Activated CD8-positive, alpha-beta memory T cell treated with anti-CD3 and anti-CD28 coated beads for 4 hours (primary cell): ENCODE measurements around the gene FERMT1.
A peak's percentile ranks its signal among the peaks of the same experiment; 100 is the strongest.

Experiments
- DNase-seq, 2 donors: peaks; one replicate each; pipeline ENCODE4 v3.0.0-alpha.2; 2020; ENCODE audit warnings: low read depth in 2 of 2

FERMT1 gene, protein sequence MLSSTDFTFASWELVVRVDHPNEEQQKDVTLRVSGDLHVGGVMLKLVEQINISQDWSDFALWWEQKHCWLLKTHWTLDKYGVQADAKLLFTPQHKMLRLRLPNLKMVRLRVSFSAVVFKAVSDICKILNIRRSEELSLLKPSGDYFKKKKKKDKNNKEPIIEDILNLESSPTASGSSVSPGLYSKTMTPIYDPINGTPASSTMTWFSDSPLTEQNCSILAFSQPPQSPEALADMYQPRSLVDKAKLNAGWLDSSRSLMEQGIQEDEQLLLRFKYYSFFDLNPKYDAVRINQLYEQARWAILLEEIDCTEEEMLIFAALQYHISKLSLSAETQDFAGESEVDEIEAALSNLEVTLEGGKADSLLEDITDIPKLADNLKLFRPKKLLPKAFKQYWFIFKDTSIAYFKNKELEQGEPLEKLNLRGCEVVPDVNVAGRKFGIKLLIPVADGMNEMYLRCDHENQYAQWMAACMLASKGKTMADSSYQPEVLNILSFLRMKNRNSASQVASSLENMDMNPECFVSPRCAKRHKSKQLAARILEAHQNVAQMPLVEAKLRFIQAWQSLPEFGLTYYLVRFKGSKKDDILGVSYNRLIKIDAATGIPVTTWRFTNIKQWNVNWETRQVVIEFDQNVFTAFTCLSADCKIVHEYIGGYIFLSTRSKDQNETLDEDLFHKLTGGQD

DNA sequence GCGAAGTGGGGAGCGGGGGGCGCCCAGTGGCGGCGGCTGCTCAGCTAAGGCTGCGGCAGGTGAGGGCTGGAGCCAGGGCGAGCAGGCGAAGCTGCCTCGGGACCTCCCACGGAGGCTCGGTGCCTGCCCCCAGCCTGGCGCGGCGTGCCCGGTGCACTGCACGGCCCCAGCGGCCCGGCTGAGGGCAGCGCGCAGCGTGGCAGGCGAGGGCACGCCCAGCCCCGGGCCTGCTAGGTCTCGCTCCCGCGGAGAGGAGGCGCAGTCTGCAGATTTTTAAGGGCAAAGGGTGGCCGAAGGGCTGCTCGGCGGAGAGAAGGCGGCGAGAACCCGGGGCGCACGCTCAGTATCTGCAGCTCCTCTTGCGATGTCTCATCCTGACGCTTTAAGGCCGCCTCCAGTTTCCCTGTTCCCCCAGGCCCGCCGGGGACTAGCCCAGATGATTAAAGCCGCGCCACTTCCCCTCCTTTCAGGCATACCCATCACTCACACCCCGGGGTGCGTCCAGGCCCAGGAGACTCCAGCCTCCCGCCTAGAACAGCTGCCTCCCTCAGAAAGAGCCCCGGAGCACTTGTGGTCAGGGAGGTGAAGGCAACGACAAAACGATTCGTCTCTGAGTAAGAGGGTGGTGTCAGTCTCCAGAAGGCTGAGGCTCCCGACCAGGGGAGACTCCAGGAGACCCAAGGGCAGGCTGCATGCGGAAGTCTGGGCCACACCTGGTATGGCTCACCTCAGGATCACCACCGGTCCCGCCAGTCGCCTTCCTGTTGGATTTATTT, at the start of gene FERMT1:
FERMT1 (minus strand) TSS at position 158 of the 776 bp plus-strand sequence. CDS start 3,476 bp downstream, outside the sequence.
- DNase-seq = no peak

DNA sequence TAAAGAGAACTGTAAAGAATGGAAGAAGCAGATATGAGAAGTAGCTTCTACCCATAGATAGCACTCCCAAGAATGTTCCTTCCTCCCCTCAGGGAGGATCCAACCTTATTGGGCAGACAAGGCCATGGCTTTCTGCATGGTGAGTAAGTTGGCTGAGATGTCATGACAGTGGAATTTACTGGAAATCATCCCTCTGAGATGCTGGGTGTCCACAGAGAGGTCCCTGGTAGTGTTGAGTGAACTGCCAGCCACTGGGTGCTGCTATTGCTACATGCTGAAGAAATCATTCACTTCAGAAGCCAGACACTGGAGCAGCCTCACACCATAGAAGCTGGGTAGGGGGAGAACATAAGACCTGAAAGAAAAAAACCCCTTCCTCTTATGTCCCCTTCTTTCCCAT, 46.4 kb upstream of the FERMT1 start:
- no peak for DNase-seq

DNA sequence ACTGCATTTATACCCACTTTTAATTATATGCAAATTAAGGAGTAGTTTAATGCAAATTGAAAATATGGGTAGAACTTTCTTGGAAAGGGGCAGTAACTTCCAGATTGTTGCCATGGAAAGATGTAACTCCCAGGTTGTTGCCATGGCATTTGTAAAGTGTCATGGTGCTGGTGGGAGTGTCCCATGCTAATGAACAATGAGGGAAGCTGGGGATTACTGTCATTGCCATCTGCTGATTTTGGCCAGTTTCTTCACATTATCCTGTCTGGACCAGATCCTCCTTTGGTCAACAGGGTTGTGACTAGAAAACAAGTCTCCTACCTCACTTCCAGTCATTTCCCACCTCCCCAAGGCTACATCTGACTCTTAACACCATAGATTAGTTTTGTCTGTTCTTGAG, 45.4 kb upstream of the FERMT1 start:
- DNase-seq = no peak

DNA sequence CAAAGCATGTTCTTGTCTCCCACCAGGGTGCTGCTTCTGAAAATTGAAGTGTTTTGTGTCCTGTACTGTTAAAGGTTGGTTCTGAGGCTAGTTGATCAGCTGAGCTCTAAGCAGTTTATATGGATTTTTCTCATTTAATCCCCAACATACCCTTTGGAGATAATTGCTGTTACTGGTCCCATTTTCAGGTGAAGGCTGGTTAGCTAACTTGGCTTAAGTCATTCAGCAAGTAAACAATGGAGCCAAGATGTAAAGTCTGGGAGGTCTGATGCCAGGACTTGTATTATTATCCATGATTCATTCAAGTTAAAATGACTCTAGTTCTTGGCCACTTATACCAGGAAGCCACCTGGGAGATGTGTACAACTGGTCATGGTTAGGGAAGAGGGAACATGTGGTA, 42.5 kb upstream of the FERMT1 start:
- no peak for DNase-seq

DNA sequence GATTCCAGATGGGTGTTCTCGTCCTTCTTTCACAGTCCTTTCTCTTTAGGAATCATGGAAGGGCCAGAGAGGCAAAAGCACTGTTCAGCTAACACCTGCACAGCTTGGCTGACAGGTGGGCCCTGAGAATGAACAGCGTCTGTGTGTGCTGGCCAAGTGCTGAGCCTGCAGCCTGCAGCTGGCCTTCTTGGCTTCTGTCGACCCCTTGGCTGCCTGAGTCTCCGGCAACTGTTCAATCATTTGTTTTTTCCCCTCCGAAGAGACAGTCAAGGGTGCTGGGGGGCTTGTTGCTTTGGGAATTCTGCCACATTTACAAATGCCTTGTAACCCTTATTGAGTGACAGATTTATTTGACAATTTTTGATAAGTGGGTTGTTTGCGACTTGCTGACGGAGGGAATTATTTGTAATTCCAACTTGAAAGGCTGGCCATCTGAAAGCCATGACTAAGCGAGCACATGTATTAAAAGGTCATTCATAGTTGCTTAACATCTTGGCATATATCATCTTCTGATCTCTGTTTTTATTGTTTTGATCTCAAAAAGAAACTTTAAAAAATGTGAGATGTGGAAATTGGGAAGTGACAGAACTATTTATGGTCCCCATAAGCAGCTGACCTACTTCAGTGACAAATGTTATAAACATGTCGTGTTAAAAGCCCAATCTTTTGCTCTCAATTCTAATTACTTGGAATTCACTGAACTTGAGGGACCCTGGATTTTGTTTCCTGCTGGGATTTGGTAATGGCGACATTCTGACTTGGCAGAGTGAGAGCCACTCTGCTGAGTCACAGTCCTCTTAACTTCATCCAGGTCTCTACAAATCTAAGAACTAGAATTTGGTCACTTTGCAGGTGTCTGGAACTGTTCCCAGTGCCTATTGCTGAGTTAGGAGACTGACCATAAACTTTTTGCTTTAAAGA, 41.9 kb upstream of the FERMT1 start:
- DNase-seq = no peak

DNA sequence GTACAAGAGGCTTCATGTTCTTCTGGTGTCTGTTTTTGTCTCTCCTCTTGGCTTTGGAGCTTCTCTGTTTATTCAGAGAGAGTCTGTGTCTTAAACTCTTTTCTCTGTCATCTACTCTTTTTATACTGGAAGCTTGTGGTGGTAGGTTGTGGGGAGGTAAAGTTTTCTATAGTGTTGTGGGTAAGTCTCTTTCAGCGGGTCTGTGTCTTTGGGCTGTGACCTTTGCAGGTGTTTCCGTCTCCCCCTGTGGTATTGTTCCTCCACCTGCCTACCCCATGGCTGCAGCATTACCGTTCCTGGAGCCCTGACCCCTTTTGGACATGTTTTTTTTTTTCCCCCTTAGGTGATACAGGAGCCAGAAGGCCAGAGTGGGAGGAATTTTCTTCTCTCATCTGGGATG, 37.9 kb upstream of the FERMT1 start:
- DNase-seq = no peak

DNA sequence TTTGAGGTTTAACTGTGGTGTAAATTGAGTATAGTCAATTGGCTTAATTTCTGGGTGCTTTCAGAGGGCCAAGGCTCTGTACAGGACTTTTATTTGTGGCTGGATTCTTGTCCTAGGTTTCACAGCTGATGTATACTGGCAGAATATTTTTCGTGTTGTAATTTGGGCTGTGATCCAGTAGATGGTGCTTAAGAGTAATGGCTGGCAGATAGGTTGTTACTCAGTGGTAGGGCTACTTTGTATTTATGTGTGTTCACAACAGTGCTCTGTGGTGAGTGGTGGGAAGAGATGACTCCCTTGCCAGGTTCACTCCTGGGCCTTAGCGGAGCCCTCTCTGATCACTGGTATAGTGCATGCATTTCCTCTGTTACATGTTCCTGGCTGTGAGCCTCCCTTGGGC, 34.5 kb upstream of the FERMT1 start:
- DNase-seq = no peak

DNA sequence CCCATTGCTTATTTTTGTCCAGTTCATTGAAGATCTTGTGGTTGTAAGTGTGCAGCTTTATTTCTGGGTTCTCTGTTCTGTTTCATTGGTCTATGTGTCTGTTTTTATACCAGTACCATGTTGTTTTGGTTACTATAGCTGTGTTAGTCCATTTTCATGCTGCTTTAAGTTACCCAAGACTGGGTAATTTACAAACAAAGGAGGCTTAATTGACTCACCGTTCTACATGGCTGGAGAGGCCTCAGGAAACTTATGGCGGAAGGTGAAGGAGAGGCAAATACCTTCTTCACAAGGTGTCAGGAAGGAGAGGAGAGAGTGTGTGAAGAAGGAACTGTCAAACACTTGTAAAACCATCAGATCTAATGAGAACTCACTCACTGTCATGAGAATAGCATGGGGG, 29.9 kb upstream of the FERMT1 start:
- no peak for DNase-seq

DNA sequence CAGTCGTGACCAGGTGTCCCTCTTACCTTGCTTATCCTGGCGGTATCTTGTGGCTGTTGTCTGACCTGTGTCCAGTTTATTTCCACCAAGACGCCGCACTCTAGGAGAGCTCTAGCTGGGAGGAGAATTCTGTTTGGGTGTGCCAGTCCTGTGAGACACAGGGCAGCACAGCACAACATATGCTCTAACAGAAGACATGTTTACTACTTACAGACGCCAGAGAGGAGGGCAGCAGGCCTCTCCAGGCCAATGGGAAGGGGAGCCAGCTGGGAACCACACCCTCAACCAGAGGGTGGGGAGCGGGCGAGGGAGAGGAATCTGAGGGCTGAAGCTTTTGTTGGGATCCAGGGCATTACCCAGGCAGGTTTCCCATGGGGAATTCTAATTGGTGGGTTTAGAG, 25.2 kb upstream of the FERMT1 start:
- DNase-seq = no peak

DNA sequence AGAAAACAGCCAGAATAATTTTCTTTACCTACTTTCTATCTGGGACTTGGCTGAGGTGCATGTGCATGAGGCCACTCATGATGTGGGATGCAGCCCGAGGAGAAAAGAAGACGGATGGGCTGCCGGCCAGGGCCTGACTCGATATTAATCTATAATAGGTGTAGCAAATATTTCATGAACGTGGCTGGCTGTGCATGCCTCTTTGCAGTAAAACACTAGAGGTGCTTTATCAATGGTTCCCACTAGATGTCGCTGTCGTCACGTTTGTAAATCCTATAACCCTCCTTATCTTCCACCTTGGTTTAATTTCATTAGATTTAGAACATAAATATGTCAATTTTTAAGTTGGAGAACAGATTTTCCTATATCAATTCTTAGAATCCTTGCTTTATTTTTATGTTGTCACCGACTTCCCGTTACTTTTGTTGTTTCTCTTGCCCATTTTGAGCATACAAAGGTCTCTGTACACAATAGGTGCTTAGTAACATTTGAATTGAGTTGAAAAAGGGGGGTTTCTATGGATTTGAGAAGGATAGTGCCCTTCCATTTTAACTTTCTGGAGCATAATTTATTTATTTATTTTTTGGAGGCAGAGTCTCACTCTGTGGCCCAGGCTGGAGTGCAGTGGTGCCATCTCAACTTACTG, 19.6 kb upstream of the FERMT1 start:
- DNase-seq = peak; percentile 4 to 12

DNA sequence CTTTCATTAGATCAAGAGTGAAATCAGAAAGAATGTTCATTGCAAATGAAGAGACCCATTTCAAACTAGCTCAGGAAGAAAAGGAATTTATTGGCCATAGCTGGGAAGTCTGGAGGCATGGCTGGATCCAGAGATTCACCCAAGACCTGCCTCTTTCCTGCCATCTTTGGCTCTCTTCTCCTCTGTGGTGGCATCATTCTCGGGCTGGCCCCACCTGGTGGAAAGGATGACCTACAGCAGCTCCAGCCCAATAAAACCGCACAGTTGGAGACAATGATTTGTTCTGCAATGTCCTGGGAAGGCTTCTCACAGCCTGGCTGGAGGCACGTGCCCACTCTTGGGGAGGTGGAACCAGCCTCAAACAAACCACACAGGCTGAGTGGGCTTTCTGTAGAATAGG, 18.1 kb upstream of the FERMT1 start:
- DNase-seq = no peak

DNA sequence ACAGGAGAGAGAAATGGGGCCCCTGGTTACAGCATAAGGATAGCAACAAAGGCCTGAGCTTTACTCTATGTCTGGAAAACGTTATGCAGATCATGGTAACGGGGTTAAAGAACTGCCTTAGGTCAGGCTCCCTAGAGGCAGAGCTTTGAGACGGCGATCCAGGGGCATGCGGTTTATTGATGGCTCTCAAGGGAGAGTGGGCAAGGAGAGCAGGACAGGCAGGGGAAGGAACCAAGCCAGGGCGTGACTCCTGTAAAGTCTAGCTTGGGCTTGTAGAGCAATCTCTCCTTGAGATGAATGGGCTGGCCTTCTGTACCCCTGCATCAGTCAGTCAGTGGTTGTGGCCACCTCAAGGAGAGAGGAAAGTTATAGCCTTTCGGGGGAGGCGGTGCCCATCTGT, 12.5 kb upstream of the FERMT1 start:
- DNase-seq = no peak

DNA sequence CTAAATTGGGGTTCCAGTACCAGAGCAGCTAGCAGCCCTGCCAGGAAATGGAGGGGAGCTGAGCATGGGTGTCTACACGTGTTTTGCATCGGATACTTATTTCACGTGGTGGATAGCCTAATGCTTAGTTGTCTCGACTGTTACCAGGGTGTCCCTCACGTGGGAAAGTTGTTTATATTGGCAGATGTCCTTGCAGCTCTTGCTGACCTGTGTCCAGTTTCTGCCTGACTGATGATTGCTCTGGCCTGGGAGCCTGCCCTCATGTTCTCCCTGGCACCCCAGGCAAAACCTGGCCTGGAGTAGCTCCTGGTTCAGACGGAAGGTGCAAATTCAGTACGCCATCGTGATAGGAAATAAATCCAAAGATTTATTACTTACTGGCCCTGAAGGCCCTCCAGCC, 11.8 kb upstream of the FERMT1 start:
- no peak for DNase-seq

DNA sequence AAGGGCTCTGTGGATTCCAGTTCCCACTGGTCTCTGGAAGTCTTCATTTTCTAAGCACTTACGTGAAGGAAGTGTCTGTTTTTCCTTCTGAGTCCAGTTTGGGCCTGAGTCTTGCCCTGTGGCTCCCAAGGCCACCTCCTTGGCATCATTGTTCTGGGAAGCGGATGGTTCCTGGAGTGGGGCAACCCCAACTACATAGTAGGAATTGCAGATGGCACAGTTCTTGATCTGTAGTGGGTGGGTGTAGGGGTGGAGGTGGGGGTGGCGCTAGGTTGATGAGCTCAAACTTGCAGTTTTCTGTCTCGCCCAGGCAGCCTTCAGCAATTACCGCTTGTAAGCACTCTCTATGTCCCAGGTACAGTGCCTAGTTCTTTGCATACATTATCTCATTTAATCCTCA, 7.2 kb upstream of the FERMT1 start:
- DNase-seq = no peak

DNA sequence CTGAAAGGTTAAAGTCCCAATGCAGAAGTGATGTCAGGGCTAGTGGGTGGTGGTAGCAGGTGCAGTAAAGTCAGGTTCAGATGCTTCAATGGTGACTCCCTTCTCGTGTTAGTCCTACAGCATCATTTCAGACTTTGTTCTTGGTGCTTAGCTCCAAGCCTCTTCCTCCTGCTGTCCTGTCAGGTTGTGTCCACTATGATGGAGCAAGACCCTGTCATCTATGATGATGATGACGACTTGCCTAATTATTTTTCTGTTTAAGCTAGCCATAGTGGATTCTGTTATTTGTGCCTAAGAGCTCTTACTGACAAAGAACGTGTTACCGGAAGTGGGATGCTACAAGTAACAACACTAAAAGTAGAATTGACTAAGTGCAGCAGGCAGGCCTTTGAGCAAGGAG, 5.0 kb upstream of the FERMT1 start:
- no peak for DNase-seq

DNA sequence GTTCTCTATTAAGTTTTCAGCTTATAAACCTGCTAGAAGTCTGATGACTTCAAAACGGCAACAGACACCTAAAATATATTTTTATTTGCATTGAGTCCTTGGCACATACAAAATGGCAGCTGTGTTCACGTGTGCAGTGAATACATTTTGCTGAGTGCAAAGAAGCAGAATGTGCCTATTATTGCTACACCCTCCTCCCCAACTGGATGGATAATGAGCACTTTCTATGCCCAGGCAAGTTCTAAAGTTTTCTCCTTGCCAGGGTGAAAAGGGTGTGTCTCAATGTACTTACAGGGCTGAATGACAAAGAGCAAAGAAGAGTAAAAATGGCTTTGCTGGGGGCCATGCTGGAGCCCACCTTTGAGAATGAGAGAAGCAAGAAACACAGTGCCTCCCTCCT, 4.0 kb upstream of the FERMT1 start:
- no peak for DNase-seq

DNA sequence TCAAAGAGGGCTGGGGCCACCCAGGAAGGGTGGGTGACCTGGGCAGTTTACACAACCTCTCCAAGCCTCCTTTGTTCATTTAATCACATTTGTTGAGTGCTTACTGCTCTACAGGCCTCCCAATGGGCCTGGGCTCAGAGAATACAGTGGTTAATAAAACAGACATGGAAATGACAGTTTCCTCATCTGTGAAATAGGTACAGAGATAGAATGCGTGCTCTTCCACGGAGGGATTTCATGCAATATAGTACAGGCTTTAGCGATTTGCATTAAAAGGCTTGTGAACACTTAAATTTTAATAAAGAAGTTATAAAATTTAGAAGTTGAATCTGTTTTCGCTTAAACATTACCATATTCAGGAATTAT, 802 bp upstream of the FERMT1 start:
- no peak for DNase-seq

DNA sequence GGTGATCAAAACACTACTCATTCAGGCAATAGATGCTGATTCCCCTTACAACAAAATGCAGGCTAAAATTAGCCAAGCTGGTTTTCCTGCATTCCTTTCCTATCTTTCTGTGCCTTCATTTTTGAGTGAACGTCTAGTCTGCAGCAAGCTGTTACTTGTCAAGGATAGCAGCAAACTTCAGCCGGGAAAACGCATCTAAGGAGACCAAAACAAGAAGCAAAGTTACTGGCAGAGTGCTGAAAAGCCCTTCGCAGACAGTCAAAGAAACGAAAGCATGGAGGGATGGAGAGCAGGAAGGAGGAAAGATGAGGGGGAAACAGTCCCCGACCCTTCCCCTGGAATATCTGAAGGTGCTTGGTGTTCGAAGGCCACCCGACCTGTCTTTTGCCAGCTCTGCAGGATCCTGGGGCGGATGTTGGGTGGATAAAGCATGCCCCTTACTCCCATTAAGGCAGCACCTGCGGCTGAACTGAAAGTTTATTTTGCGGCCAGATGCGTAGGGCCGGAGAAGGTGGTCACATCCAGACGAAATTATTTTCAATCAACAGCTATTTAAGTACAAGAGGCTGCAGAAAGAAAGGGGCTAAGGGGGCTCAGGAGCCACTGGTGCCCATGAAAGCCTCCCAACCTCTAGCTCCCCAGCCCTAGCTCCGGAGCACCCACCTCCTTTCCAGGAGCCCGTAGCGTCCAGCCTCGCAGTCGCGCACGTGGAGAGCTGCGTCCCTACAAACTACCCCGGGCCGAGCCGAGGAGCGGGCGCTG, 538 bp downstream of the FERMT1 start:
- DNase-seq = no peak

DNA sequence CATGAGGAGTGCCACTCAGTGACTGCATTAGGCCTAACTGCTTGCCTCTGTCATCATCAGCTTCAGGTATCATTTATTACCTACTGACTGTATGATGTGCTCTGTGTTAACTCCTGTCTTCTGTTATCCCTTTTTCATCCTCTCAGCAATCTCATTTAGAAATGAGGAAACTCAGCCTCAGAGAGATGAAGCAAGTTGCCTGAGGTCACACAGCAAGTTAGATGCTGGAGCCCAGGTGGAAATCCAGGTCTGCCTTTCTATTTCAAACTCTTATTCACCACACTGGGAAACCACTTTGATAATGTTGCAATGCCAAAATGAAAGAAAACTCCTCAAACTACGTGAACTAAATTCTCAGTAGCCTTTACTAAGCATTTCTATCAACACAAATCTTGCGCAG, 1.3 kb downstream of the FERMT1 start:
- DNase-seq = no peak

DNA sequence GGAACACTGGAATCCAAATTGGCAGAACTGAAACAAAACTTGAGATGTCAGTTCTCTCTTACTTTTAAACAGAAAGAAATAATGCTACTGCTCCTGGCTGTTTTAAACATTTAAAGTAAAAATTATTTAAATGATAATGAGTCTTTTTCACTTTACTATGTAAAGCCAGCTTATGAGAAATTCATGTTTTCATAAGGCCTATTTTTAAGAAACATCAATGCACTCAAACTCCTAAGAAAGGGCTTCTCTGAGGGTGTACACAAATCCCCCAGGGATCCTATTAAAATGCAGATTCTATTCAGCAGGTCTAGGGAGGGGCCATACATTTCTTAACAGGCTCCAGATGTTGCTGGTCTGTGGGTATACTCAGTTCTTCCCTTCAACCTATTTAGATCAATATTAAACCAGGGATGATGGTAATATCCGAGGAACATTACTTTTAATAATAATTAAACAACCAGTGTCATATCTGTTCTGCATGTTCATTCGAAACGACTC, 2.3 kb downstream of the FERMT1 start:
- no peak for DNase-seq
